Right atrium auricular region (tissue), 2 donors: ENCODE measurements around the gene ZNF516. TPM values are rescaled to one million over a fixed set of nuclear protein-coding genes. Genes with fewer than 3 reads are reported as not detected.
A peak's percentile ranks its signal among the peaks of the same experiment; 100 is the strongest.

Experiments
- DNase-seq: peaks from one replicate; pipeline ENCODE4 v3.0.0-alpha.2; 2019; ENCODE audit warnings: low spot score
- H3K27ac ChIP-seq, 2 donors: fragments of 200-600 bp; sonication (generic); 1 replicate in 1 of 2; 2 replicates in 1 of 2; pipeline ENCODE4 v1.5.1; 2016 to 2019
- H3K27me3 ChIP-seq, 2 donors: fragments of 200-600 bp; sonication (generic); one replicate each; pipeline versions ENCODE4 v1.5.1 to v1.6.0; 2017 to 2019
- H3K36me3 ChIP-seq: fragments of 200-600 bp; sonication (generic); one replicate; pipeline ENCODE4 v1.5.1; 2016
- H3K4me1 ChIP-seq, 2 donors: fragments of 200-600 bp; sonication (generic); one replicate each; pipeline versions ENCODE4 v1.5.1 to v1.6.0; 2017 to 2019
- H3K4me3 ChIP-seq, 2 donors: fragments of 200-600 bp; sonication (generic); 1 replicate in 1 of 2; 2 replicates in 1 of 2; pipeline ENCODE4 v1.5.1; 2017 to 2019; ENCODE audit warnings: mild to moderate bottlenecking in 1 of 2, moderate library complexity in 1 of 2
- H3K9me3 ChIP-seq, 2 donors: fragments of 200-600 bp; sonication (generic); one replicate each; pipeline ENCODE4 v1.5.1; 2019
- total RNA-seq, 2 donors: library from RNA; depleted of rRNA; stranded (reverse); fragments of >200 nt; gene quantifications; one replicate each; pipeline ENCODE4 v1.1.0, GENCODE V29; 2016
- TF ChIP-seq, protein P1 (sequence below), 2 donors: fragments of 200-600 bp; sonication (generic); IDR thresholded peaks; one replicate each; pipeline ENCODE4 v1.5.1; 2019; ENCODE audit warnings: antibody characterized with exemption in 2 of 2

ZNF516 gene
- total RNA-seq, 2 donors from 2014 or later: 11.0 to 14.0 TPM

DNA sequence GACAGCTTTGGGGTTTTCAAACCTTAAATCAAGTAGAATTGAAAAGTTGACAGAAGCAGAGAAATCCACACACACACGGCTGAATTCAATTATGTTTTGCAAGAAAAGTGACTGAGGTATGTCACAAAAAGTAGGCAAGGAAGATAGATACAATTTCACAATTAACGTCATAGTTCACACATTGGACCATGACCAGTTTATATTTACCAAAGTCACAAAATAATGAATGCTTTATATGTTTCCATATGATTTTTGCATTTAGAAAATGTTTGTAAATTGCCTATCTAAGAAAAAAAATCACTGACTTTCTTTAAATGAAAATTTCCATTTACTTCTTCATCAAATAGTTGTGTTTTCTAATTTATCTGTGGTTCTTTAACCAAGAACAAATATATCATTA, 29.4 kb upstream of the ZNF516 start:
- Histone ChIP-seq H3K9me3 (no peaks in the 10 kb centered on the region), H3K36me3 (no peaks in the 10 kb centered on the region), H3K4me1 (peaks cover 0 to 7% of the 10 kb centered on the region in 2 donors), H3K27ac (no peak overlapping the region), H3K27me3 (no peaks in the 10 kb centered on the region), H3K4me3 (no peak overlapping the region)
- DNase-seq: no peak
- TF ChIP-seq, protein P1, sequence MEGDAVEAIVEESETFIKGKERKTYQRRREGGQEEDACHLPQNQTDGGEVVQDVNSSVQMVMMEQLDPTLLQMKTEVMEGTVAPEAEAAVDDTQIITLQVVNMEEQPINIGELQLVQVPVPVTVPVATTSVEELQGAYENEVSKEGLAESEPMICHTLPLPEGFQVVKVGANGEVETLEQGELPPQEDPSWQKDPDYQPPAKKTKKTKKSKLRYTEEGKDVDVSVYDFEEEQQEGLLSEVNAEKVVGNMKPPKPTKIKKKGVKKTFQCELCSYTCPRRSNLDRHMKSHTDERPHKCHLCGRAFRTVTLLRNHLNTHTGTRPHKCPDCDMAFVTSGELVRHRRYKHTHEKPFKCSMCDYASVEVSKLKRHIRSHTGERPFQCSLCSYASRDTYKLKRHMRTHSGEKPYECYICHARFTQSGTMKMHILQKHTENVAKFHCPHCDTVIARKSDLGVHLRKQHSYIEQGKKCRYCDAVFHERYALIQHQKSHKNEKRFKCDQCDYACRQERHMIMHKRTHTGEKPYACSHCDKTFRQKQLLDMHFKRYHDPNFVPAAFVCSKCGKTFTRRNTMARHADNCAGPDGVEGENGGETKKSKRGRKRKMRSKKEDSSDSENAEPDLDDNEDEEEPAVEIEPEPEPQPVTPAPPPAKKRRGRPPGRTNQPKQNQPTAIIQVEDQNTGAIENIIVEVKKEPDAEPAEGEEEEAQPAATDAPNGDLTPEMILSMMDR (IDR thresholded peaks at IDR 0.05): no peak

DNA sequence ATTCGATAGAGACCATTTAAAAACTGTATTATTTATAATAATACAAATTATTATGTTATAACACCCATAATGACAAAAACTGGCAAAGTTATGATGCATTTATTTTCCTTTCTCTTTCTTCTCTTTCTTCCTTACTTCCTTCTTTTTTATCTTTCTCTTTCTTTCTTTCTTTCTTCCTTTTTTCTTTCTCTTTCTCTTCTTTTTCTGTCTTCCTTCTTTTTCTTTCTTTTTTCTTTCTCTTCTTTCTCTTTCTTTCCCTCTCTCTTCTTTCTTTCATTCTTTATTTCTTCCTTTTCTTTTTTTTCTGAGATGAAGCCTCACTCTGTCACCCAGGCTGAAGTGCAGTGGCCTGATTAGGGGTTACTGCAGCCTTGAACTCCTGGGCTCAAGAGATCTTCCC, 27.5 kb upstream of the ZNF516 start:
- H3K36me3 ChIP-seq: no peaks in the 10 kb centered on the region
- TF ChIP-seq, protein P1 (IDR thresholded peaks at IDR 0.05): no peak
- H3K27me3 ChIP-seq: no peaks in the 10 kb centered on the region
- no peaks in the 10 kb centered on the region for H3K9me3 ChIP-seq
- H3K27ac ChIP-seq: no peak overlapping the region
- DNase-seq: no peak
- no peak overlapping the region for H3K4me3 ChIP-seq
- no peaks in the 10 kb centered on the region for H3K4me1 ChIP-seq

DNA sequence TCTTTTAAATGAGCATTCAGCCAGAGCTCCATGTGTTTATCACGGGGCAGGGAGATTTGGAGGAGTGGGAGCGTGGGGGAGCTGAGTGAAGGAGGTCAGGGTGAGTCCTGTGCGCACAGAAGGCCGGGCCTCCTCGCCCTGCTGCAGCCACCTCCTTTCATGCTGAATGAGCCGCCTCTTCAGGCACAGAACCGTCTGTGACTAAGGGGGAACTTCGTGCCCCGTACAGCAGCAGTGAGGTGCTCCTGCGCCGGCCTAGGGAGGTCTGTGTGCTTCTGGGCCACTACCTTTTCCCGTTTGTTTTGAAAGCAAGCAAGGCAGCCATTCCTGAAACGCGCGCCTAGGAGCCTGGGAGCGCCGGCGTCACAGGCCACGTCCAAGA, 27.1 kb upstream of the ZNF516 start:
- Histone ChIP-seq H3K27me3 (no peaks in the 10 kb centered on the region), H3K4me3 (no peak overlapping the region), H3K36me3 (no peaks in the 10 kb centered on the region), H3K27ac (no peak overlapping the region), H3K9me3 (no peaks in the 10 kb centered on the region), H3K4me1 (no peaks in the 10 kb centered on the region)
- TF ChIP-seq, protein P1 (IDR thresholded peaks at IDR 0.05): no peak
- DNase-seq: no peak

DNA sequence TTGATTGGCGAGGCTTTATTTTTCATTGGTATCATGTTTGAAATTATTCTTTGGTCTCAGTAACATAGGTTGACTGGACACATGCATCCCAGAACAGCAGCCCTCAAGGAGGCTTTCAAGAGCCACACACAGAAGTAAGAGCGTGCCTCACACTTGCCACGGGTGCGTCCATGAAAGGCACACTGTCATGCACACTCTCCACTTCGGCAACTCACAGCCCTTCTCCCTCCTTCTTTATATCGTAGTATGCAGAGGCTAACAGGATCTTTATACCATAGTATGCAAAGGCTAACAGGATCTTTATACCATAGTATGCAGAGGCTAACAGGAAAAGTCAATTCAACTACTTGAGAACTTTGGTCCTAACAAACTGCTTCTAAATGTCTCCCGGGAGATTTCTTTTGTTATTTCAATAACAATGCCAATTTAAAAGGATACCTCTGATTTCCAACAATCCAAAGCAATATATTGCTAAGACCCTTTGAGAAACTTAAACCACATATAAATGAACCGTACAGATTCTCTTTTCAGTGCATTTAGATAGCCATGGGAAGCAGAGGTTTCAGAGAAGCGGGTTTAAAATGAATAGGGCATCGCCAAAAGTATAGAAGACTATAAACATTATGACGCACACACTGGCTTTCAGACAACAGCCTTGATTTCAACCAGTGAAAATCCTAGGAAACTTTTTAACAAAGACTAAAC, 26.5 kb upstream of the ZNF516 start:
- no peaks in the 10 kb centered on the region for H3K27me3 ChIP-seq
- H3K27ac ChIP-seq: no peak overlapping the region

DNA sequence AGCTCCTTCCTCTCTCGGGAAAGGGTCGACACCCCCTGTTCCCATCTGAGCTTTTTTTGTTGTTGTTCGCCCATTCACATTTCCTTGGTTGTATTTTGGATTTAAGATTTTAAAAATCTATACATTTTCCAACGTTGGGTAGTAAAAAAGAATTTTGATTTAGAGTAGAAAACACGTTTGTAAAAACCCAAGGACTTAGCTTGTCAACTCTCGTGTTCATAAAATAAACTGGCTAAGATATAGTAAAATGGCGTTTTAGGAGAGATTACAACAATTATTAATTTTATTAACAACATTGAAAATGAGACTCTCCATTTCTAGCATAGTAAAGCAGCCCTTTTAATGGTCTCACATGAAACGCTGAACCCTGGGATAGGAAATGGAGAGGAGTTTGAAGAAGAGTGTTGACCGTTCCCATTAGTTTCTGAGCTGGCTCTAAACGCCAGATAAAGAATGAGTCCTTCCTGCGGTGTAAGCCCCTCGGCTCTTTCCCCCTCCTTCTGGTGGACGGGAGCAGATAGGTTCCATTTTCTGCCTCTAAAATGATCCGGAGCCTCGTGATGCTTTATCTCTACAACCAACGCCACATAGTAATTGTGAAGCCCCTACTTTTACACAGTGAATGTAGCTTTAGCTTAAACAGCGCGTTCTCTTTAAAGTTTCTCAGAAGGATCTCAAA, 24.0 kb upstream of the ZNF516 start:
- Histone ChIP-seq H3K27ac (peak overlapping the region; percentile 15 to 28), H3K4me3 (peak overlapping the region; percentile 25 to 38), H3K9me3 (no peaks in the 10 kb centered on the region)

More for the DNA sequence above, 26.5 kb upstream of the ZNF516 start:
- H3K4me1 ChIP-seq: no peaks in the 10 kb centered on the region
- no peaks in the 10 kb centered on the region for H3K9me3 ChIP-seq
- no peak overlapping the region for H3K4me3 ChIP-seq
- H3K36me3 ChIP-seq: no peaks in the 10 kb centered on the region
- DNase-seq: no peak
- TF ChIP-seq, protein P1 (IDR thresholded peaks at IDR 0.05): no peak

More for the DNA sequence above, 24.0 kb upstream of the ZNF516 start:
- Histone ChIP-seq H3K36me3 (no peaks in the 10 kb centered on the region), H3K4me1 (no peaks in the 10 kb centered on the region), H3K27me3 (no peaks in the 10 kb centered on the region)
- DNase-seq: no peak
- TF ChIP-seq, protein P1 (IDR thresholded peaks at IDR 0.05): no peak
